HG03135 (cell line): Measurements from ENCODE around the gene STX8.

Experiments
- ATAC-seq: cut with Tn5 transposase; IDR thresholded peaks from one replicate; pipeline ENCODE4 v1.9.1; 2021; ENCODE audit warnings: mild to moderate bottlenecking, moderate library complexity; ENCODE audit not compliant: unreplicated experiment

Gene STX8

DNA sequence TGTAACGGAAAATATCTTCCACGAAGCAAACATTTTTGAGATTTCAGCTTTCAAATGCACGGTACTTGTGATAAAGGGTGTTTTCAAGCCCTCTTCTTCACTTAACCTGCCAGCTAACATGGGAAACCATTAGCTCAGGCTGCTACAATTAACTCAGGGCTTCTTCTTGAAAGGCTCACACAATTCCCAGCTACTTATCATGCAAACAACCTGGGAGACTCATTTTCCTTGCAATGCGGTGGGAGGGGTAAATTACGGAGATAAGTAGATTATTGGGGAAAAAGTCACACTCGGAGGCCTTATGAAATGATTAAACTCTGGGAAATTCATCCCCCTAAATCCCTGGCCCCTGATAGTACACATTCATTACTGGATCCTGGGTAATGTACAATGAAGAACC lies 266.4 kb downstream of the STX8 start:
- ATAC-seq: no peak

DNA sequence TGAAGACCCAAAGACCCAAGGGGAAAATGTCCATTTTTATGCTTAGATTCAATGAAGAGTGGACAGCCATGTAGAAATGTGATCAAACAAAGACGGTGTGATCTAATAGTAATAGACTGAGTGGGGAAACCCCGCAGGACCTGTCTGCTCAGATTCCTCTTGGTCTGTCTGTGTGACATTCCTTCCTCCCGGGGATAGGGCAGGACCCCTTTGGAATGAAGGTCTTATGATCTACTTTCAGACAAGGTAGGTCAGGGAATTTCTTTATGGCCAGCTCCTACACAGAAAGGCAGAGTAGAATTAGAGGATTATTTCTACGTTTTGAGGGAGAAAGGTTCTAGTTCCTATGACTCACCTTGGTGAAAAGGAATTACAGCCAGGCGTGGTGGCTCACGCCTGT lies 267.6 kb downstream of the STX8 start:
- ATAC-seq: no peak

- ATAC-seq: no peak
Observed at GRCh38 chr17:9307313-9307998, 268.2 kb downstream of the STX8 start.

DNA sequence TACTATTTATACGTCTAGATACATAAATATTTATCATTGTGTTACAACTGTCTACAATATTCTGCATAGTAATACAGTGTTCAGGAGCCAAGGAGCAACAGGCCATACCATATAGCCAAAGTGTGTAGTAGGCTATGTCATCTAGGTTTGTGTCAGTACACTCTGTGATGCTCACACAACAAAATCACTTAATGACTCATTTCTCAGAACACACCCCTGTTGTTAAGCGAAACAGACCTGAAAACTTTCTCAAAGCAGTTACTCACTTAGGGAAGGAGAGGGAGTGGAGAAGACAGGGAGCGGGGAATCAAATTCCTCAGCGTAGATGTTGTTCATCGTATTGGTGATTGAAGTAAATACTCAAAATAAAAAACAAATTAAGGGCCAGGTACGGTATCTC lies 269.5 kb downstream of the STX8 start:
- ATAC-seq: no peak

GRCh38 chr17:9299695-9300094 lies 275.9 kb downstream of the STX8 start:
- no peak for ATAC-seq

DNA sequence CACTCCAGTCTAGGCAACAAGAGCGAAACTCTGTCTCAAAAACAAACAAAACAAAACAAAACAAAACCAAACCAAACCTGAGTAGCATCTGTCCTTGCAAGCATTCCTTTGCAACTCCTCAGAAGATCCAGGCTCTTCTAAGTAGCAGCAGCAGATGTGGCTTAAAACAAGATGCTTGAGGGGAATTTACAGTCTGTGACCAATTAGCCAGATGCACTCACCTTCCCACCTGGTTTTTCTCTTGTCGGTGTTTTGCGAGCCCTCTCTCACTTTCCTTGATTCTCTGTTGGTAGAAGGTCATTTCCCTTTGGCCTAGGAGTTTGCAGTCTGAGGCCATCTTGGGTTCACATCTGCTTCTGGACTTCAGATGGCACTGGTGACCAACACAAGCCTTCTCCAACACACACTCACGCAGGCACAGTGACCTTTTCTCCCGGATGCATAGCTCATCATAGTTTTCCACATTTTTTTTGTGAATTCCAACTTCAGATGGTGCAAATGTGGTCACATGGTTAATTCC lies 276.8 kb downstream of the STX8 start:
- no peak for ATAC-seq

DNA sequence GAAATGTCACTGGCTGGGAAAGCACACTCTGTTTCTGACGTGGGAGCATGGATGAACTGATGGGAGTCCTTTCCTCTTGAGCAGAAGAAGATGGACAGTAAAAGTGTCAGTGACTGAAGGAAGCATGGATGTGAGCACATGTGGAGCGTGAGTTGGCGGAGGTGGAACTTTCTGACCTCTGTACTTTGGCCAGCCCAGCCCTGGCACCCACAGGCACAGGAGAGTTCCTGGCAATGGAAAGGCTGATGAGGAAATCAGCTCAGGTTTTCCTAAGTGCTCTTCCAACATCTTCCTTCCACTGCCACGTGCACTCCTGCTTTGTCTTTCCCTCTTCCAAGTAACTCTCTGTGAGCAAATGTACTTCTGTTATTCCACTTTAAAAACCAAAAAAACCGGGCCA lies 277.5 kb downstream of the STX8 start:
- no peak for ATAC-seq

- no peak for ATAC-seq
Observed at GRCh38 chr17:9294661-9295210, 280.9 kb downstream of the STX8 start.

DNA sequence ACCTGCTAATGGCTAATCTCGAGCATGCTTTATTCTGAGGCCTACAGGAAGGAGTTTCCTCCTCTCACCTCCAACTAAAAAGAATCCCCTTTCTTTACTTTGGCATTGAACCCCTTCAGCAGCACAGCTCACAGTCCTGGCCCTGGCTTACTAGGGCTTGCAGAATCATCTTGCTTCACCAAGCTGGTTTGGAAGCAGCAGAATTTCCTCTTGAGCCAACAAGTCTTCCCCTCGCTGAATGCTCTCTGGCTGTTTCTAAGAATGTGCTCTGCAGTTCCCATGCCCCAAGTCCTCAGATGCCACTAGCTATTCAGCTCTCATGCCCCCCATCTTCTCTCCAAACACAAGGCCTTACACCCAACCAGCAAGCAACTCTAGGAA lies 283.1 kb downstream of the STX8 start:
- no peak for ATAC-seq

- no peak for ATAC-seq
Observed at GRCh38 chr17:9291912-9292560, 283.6 kb downstream of the STX8 start.

GRCh38 chr17:9290226-9290613 lies 285.4 kb downstream of the STX8 start:
- ATAC-seq: no peak

DNA sequence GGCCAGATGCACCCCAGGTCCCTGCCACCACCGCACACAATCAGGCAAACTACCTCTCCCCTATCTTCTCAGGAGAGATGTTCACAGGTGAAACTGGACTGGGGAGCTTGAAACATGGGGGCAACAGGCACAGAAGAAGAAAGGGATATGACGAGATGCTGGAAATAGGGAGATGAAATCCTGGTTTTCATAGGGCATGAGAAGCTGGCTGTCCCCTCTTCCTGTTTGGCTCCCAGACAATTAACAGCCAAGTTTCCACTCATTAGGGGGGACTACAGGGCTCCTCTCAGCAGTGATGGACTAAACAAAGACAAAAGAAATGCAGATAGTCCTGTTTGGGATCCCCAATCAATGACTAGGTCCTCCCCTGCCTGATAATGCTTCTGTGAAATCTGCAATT lies 288.3 kb downstream of the STX8 start:
- no peak for ATAC-seq

DNA sequence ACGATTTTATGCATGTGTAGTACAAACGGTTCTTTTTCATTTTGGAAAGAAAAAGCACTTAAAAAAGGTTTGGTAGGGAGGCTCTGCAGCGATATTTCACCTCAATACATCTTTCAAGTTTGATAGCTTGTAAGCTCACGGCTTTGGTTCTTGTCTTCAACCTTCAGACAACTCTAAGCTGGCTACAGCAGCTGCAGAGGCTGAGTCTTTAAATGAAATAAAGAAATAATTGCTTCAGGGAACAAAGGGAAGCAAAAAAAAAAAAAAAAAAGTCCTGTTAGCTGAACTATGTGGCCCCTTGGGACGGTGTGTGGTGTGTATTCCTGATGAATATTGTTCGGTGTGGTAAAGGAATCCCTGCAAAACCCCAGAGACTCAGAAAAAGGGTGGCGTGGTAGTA lies 289.2 kb downstream of the STX8 start:
- no peak for ATAC-seq

- no peak for ATAC-seq
Observed at GRCh38 chr17:9285602-9286427, 289.8 kb downstream of the STX8 start.

GRCh38 chr17:9284884-9285283 lies 290.7 kb downstream of the STX8 start:
- no peak for ATAC-seq

DNA sequence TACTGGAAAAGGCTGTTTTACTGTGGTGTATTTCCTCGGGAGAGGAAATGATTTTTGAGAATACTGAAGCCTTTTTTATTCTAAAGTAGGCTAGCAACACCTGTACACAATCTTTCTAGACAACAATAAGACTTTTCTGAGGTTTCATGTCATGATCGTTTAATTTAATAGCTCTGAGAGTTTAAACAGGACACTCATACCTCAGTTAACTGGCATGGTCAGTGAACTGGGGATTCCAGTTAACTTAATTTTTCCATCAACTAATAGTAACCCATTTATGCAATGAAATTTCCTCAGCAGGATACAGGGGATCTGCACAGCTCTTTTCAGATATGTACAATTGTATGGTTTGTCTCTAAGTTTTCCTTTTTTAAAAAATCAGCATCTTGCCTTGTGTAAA lies 291.7 kb downstream of the STX8 start:
- ATAC-seq: no peak

GRCh38 chr17:9279893-9280292 lies 295.7 kb downstream of the STX8 start:
- ATAC-seq: no peak

DNA sequence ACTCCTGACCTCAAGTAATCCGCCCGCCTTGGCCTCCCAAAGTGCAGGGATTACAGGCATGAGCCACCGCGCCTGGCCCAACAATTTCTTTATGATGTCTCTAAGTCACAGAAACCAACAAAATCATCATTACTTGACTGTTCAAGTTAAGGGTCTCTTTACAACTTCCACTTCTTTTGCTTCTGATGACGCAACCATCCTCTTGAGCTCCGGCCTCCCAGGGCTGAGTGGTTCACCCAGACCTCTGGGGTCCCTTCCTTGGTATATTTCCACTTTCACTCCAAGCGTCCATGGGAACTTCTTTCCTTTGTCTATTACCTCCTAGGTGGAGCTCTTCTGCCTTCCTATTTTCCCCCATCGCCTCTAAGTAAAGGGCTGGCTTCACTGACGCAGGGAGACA lies 300.6 kb downstream of the STX8 start:
- ATAC-seq: no peak

DNA sequence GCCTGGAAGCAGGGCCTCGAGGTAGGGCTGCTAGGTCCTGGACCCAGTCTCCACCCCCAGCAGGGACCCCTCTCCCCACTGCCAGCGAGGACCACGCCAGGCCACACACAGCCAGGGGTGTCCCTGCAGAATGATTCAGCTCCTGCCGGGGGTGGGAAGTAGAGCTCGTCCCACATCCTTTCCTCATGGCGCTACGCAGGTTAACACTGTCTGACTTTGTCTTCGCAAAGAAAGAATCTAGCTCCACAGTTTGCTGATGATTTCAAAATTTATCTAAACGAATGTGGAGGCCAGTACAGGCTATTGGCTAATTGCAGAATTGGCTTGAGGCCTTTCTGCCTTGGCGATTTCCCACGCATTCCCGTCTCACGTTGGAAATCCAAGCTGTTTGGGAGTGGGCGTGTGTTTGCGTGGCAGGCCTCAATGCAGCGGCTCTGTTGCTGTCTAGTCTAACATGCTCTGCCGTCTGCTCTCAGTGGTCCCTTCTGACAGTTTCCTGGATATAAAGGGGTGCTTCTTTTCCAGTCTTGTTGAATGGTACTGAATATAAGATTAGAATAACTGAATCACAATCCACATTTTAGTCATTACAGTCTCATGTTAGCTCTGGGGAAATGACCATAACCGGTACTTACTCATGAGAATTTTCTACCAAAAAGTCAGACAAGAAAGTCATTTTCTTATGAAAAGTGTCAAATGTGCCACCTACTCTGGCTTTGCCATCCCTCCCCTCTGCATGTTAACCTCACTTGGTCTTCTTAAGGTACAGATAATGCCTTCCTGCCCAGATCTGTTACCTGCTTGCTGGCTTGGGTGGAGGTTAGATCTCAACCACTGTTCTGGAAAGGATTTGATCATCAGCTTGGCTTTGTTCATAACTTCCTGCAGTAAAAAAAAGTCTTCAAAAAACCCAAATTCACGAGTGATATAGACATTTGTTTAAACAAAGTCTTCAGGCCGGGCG lies 301.9 kb downstream of the STX8 start:
- ATAC-seq: no peak

- ATAC-seq: no peak
Observed at GRCh38 chr17:9272501-9273200, 303.0 kb downstream of the STX8 start.
